Measurements from ENCODE around the gene LGALS9.
"Not testable (repeated sequence)": the region's sequence is repeated elsewhere in the genome, so short reads cannot be mapped to it uniquely, and the experiment has no call there.

Gene LGALS9

DNA sequence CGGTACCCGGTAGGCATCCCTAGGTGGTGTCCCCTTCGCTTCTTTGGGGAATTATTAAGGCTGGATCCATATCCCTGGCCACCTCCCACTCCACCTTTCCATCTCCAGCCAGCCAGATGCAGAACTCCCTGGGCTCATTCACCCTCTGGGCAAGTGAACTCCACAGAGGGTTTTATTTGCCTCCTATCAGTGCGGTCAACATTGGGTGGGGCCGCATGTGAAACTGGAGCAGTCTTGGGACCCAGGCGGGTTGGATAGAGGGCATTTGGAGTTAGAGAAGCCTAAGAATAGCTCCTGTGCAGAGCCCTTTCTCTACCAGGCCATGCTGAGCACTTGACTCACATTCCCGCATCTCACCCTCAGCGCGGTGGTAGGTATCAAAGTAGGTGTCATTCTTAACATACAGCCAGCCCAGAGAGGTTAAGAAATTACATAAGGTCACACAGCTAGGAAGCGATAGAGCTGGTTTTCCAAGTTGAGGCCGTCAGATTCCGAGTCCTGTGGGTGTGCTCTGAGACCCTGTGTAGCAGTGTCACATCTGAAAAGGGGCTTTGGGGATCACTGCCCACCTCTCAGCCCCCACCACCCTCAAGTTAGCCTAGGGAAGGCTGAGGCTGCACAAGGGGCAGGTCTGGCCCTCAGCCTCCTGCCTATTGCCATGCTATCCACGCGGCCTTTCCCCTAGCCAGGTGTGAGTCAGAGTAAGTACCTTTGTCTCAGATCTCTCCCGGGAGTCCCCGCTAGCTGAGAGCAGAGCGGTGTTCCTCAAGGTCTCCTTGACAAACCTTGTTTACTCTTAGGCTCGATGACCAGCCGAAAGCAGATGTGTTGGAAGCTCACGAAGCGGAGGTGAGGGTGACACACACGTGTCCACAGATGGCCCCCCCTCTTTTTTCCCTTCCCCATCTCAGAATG is 26.9 kb upstream of the LGALS9 start:
- no peak for DNase-seq

DNA sequence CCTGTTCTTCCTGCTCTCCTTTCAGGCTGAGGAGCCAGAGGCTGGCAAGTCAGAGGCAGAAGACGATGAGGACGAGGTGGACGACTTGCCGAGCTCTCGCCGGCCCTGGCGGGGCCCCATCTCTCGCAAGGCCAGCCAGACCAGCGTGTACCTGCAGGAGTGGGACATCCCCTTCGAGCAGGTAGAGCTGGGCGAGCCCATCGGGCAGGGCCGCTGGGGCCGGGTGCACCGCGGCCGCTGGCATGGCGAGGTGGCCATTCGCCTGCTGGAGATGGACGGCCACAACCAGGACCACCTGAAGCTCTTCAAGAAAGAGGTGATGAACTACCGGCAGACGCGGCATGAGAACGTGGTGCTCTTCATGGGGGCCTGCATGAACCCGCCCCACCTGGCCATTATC is 25.6 kb upstream of the LGALS9 start:
- DNase-seq = no peak

- no peak for DNase-seq
Observed at GRCh38 chr17:27607521-27608091, 23.4 kb upstream of the LGALS9 start.

GRCh38 chr17:27608328-27609230 is 22.4 kb upstream of the LGALS9 start:
- DNase-seq = no peak

DNA sequence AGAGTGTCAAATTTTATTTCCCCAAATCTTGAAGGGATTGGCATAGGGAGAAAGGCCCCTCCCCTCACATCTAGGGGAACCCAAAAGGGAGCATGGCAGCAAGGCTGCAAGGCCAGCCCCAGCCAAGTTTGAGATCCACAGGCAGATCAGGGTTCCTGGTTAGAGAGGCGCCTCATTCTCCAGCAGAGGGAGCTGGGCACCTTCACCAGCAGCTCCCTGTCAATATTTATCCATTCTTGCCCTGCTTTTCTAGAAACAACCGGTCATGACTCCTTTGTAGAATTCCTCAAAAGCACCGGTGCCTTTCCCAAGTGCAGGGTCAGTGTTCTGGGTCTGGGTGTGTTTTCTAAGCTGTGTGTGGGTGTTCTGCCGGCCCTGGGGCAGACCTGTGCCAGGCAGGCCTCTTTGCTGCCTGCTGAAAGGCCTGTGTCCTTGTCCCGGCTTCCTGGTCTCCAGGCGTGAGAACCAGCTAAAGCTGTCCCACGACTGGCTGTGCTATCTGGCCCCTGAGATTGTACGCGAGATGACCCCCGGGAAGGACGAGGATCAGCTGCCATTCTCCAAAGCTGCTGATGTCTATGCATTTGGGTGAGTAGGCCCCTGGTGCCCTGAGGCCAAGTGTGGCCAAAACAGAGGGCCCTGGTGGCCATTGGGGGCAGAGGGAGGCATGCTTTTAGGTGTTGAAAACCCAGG is 21.2 kb upstream of the LGALS9 start:
- no peak for DNase-seq

DNA sequence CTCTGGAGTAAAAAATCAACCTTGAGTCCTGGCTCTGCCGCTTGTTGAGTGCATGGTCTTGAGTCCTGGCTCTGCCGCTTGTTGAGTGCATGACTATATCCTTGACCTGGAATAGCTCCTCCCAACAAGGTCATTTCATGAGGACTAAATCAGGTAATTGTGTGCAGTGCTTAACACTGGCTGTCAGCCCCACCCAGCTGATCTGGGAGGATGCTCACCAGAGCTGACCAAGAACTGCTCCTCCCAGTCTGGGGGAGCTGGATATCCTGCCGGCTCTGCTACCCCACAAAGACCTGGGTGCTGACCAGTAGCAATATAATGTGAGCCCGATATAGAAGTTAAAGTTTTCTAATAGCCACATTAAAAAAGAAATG is 20.7 kb upstream of the LGALS9 start:
- no peak for DNase-seq

DNA sequence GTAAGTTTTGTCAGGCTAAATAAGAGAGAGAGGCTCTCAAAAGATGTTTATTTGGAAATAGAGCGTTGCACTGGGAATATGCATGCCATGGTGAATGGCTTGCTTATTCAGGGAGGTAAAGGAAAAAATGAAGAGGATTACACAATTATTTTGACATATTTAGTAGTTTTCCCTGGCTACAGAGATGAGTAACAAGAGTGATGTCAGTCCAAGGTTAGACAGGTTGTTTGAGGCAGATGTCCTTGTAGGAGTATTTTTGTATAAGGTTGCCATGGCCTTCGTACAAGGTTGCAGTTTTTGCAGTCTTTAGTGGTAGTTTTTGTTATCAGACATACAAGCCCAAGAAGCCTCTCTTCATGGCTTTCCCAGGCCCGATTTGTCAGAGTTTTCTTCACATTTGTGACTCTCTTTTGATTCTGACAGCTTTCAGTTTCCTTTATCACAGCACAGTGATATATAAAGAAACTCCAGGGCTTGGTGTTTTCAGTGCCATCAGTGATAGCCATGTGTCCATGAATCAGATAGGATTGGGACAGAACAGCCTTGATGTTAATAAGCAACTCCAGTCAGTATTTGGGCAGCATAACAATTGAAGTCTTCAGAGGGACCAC is 18.7 kb upstream of the LGALS9 start:
- no peak for DNase-seq

DNA sequence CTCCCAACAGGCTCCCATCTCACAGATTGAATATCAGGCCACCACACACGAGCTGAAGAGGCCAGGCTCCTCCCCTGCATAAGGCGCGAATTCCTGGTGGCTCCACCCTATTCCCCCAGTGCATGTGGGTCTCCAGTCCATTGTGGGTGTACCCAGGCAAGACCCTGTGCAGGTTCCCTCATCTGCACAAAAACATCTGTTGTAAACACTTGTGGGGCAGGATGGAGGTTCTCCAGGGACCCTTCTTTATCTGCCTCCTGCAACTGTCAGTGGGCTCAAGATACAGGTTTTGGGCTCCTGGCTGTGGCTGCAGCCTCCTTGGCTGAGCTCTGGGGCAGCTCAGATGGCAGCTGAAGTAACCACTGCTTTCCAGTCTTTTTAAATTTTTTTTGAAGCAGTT is 17.6 kb upstream of the LGALS9 start:
- DNase-seq = no peak

- DNase-seq = no peak
Observed at GRCh38 chr17:27615121-27615520, 15.9 kb upstream of the LGALS9 start.

DNA sequence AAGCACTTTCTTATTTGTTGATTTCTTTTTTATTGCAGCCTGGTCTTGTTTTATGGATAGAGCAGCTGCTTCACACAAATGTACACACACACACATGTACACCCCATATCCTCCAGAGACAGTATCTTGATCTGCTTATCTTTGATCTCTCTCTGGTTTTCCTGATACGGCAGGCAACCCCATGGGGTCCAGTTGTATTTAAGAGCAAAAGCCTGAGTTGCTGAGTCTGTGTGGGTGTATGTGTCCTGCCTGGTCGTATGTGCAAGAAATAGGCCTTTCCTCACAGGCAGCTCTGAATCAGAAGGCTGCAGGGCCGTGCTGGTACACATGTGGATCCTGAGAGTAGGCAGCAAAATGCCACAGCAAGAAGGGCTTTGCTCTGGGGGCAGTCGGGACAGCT is 14.6 kb upstream of the LGALS9 start:
- DNase-seq = no peak

GRCh38 chr17:27618417-27618816 is 12.6 kb upstream of the LGALS9 start:
- DNase-seq = no peak

GRCh38 chr17:27620721-27621120 is 10.3 kb upstream of the LGALS9 start:
- DNase-seq = no peak

DNA sequence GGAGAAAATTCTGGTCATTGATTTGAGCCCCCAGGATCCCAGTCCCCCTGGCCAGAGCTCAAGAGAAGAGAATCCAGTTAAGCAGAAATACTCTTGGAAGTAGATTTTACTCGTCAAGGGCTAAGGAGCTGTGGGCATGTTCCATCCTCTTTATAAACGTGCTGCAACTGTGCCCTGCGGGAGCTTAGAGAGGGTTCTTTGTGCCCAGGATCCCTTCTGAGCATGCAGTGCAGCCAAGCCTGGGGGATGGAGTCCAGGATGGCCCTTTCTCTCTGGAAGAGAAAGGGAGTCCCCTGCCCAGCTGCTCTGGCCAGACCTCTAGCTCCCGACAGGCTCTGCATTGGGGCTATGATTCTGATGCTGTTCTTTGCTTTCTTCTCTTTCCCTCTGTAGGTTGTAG is 9.5 kb upstream of the LGALS9 start:
- no peak for DNase-seq

DNA sequence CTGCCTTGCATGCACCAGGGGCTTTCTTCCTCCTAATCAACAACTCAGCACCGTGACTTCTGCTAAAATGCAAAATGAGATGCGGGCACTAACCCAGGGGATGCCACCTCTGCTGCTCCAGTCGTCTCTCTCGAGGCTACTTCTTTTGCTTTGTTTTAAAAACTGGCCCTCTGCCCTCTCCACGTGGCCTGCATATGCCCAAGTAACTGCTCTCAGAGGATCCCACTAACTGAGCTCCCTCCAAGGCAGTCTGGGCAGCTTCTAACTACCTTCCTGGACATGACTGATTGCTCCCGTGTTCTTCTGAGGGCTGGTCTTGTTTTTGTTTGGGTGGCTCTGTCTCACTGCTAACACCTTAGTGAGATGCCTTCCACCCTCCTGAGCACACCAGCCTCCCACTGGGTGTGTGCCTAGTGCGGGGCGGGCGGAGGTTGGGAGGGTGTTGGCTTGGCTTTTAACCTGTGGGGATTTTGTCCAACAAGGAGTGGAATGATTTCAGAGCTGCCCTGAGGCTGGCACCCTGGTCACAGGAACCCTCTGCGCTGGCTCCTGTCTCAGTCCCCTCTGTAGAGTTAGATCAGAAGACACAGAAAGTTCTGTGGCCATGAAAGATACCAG is 8.9 kb upstream of the LGALS9 start:
- no peak for DNase-seq

DNA sequence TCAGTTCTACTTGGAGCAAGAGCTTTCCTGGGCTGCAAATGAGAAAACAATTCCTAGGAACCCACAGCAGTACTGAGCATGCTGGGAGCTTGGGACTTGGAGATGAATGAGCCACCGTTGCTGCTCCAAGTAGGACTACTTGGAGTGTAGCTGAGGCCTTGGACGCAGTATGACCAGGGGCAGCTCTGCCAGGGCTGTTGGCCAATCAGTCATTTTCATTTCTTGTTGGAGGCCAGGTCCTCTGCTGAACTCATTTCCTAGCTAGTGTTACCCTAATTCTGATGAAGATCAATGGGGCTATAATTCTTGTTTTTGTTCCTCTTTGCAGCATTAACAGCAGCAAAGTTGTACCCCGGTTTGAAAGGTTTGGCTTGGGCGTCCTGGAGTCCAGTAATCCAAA is 8.0 kb upstream of the LGALS9 start:
- no peak for DNase-seq

GRCh38 chr17:27623614-27624013 is 7.4 kb upstream of the LGALS9 start:
- DNase-seq = no peak

DNA sequence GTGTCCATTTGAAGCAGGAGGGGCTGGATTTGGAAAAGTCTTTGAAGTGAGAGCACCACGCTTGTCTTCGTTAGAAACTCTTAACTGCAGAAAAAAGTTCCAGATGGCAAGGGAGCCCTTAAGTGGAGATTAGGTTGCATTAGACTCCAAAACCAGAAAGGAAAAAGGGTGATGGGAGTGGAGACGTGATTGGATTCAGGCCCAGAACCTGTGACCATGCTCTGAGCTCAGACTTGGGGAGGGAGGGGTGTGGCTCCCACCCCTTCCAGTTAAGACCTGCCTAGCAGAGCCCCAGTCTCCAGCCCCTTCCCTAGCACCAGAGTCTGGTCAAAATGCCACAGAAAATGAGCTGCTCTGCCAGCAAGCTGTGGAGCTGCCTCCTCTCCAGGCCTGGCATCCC is 6.4 kb upstream of the LGALS9 start:
- DNase-seq = no peak

- no peak for DNase-seq
Observed at GRCh38 chr17:27625856-27626255, 5.1 kb upstream of the LGALS9 start.

- no peak for DNase-seq
Observed at GRCh38 chr17:27627514-27627913, 3.5 kb upstream of the LGALS9 start.

GRCh38 chr17:27628376-27628775 is 2.6 kb upstream of the LGALS9 start:
- DNase-seq = no peak

- DNase-seq = not testable (repeated sequence)
Observed at GRCh38 chr17:27629260-27629659, 1.7 kb upstream of the LGALS9 start.

GRCh38 chr17:27631411-27631760 is 398 bp downstream of the LGALS9 start:
- DNase-seq = no peak
